Neural progenitor cell (in vitro differentiated cells): ENCODE measurements around the gene ACBD6.

Source experiments
- EZH2 ChIP-seq: fragments of 200-600 bp; sonication (generic); IDR thresholded peaks from 2 replicates; pipeline ENCODE4 v1.6.1; 2017; ENCODE audit warnings: antibody characterized with exemption, mild to moderate bottlenecking, moderate library complexity
- EZH2phosphoT487 ChIP-seq: fragments of 200-600 bp; sonication (generic); IDR thresholded peaks from 2 replicates; pipeline ENCODE4 v1.6.1; 2017; ENCODE audit warnings: antibody characterized with exemption
- TF ChIP-seq, protein P1 (sequence below): fragments of 200-600 bp; sonication (generic); IDR thresholded peaks from 2 replicates; pipeline ENCODE4 v1.5.1; 2017; ENCODE audit warnings: antibody characterized with exemption, mild to moderate bottlenecking

DNA sequence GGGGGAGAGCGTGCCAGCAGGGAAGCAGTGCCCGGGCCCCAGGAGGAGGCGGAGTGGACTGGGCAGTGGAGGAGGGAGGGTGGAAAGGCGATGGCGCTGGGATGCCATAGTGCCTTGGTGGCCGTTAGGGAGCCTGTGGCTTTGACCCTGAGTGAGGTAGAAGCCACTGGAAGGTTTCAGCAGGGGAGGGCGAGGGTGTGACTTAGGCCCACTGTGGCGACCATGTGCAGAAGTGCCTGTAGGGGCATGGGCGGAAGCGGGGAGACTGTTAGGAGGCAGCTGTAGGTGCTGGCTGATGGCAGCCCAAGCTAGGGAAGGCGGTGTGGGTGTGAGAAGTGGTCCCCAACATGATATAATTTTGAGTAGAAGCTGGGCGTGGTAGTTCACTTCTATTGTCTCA lies 244.1 kb downstream of the ACBD6 start:
- TF ChIP-seq, protein P1, sequence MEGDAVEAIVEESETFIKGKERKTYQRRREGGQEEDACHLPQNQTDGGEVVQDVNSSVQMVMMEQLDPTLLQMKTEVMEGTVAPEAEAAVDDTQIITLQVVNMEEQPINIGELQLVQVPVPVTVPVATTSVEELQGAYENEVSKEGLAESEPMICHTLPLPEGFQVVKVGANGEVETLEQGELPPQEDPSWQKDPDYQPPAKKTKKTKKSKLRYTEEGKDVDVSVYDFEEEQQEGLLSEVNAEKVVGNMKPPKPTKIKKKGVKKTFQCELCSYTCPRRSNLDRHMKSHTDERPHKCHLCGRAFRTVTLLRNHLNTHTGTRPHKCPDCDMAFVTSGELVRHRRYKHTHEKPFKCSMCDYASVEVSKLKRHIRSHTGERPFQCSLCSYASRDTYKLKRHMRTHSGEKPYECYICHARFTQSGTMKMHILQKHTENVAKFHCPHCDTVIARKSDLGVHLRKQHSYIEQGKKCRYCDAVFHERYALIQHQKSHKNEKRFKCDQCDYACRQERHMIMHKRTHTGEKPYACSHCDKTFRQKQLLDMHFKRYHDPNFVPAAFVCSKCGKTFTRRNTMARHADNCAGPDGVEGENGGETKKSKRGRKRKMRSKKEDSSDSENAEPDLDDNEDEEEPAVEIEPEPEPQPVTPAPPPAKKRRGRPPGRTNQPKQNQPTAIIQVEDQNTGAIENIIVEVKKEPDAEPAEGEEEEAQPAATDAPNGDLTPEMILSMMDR: no peak
- no peak for TF ChIP-seq EZH2
- TF ChIP-seq EZH2phosphoT487: no peak
